Measurements from ENCODE around the gene KIF7.
"Not testable (repeated sequence)": the region's sequence is repeated elsewhere in the genome, so short reads cannot be mapped to it uniquely, and the experiment has no call there.

Gene KIF7

DNA sequence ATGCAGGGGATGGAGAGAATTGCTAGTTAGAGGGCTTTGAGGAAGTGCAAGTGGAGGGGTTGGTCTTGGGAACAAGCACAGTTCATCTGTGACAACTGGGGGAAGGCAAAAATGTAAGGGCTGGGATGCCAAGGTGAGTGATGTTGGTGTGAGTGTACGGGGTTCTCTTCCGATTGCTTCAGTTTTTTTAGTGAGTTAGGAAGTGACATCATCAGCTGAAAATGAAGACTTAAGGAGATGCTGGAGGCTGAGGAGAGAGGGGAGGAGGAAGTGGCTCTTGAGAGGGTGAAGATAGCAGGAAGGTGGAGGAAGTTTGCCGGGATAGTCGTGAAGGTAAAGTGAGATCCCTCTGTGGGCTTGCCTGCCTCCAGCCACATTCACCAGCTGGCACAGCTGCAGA, 67.3 kb downstream of the KIF7 start:
- no peak for TF ChIP-seq Cebpa-rat (IDR thresholded peaks at IDR 0.05)
- no peaks in the 10 kb centered on the region for H3K9me3 ChIP-seq
- H3K4me2 ChIP-seq, result no peak overlapping the region
- H3K9ac ChIP-seq, result no peak overlapping the region
- no peak overlapping the region for H3K4me3 ChIP-seq
- H3K36me3 ChIP-seq, result peaks cover 96% of the 10 kb centered on the region
- no peaks in the 10 kb centered on the region for H3K27me3 ChIP-seq
- no peaks in the 10 kb centered on the region for H3K4me1 ChIP-seq
- H3K27ac ChIP-seq, result no peak overlapping the region
- peaks cover 49% of the 10 kb centered on the region for H4K20me1 ChIP-seq

DNA sequence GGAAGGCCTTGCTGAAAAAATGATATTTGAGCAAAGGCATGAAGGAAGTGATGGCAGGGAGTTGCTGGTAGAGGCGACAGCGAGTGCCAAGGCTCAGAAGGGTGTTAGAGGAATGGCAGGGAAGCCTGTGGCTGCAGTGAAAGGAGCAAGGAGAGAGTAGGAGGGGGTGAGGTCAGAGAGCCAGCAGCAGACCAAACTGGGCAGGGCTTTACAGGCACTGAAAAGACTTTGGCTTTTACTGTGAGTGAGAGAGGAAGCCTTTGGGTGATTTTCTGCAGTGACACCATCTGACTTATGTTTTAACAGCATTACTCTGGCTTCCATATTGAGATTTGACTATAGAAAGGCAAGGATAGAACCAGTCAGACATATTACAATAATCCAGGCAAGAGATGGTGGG, 68.6 kb downstream of the KIF7 start:
- no peaks in the 10 kb centered on the region for H3K9me3 ChIP-seq
- H3K4me3 ChIP-seq, result no peak overlapping the region
- peaks cover 62% of the 10 kb centered on the region for H4K20me1 ChIP-seq
- no peak overlapping the region for H3K4me2 ChIP-seq
- H3K9ac ChIP-seq, result no peak overlapping the region
- no peak for TF ChIP-seq Cebpa-rat (IDR thresholded peaks at IDR 0.05)
- no peaks in the 10 kb centered on the region for H3K27me3 ChIP-seq
- H3K4me1 ChIP-seq, result no peaks in the 10 kb centered on the region
- peaks cover 98% of the 10 kb centered on the region for H3K36me3 ChIP-seq
- no peak overlapping the region for H3K27ac ChIP-seq

DNA sequence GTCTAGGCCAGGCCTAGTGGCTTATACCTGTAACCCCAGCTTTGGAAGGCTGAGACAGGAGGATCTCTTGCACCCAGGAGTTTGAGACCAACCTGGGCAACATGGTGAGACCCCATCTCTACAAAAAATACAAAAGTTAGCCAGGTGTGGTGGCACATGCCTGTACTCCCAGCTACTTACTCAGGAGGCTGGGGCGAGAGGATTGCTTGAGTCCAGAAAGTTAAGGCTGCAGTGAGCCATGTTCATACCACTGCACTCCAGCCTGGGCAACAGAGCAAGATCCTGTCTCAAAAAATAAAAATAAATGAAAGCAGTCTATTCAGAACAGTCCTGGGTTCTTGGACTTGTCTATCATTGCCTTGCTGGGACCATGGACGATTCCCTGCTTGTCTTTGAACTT, 74.5 kb downstream of the KIF7 start:
- H3K27ac ChIP-seq, H3K27me3 ChIP-seq, H3K4me3 ChIP-seq, H3K9me3 ChIP-seq, H3K9ac ChIP-seq: not testable (repeated sequence)
- H3K4me2 ChIP-seq, result peak overlapping the region; percentile 10; the same call in 1 of the 2 replicates
- H3K36me3 ChIP-seq, result peaks cover 72% of the 10 kb centered on the region
- peaks cover 46% of the 10 kb centered on the region for H3K4me1 ChIP-seq
- peaks cover 82% of the 10 kb centered on the region for H4K20me1 ChIP-seq

GRCh38 chr15:89578146-89578545, 77.1 kb downstream of the KIF7 start:
- H3K9me3 ChIP-seq, result no peaks in the 10 kb centered on the region
- peaks cover 47% of the 10 kb centered on the region for H3K36me3 ChIP-seq
- TF ChIP-seq Cebpa-rat (IDR thresholded peaks at IDR 0.05), result no peak
- H3K4me2 ChIP-seq, result peak overlapping the region; percentile 93
- peak overlapping the region; percentile 99; the same call in 1 of the 2 replicates for H3K4me3 ChIP-seq
- peaks cover 66% of the 10 kb centered on the region for H4K20me1 ChIP-seq
- H3K4me1 ChIP-seq, result peaks cover 46% of the 10 kb centered on the region
- no peaks in the 10 kb centered on the region for H3K27me3 ChIP-seq
- H3K27ac ChIP-seq, result peak overlapping the region; percentile 22; the same call in 1 of the 2 replicates
- H3K9ac ChIP-seq, result peak overlapping the region; percentile 93
